HepG2 (cell line): ENCODE results near the gene PWWP2A. TPM values are rescaled to one million over a fixed set of nuclear protein-coding genes. Genes with fewer than 3 reads are reported as not detected.

Experiments
- EED ChIP-seq: sonication (generic); formaldehyde crosslinking; IDR thresholded peaks from 2 replicates; pipeline ENCODE4 v1.5.0; 2020; ENCODE audit warnings: mild to moderate bottlenecking, missing genetic modification reagents
- HOXA7 ChIP-seq: sonication (generic); formaldehyde crosslinking; IDR thresholded peaks from 2 replicates; pipeline ENCODE4 v1.8.1; 2022; ENCODE audit warnings: mild to moderate bottlenecking, missing genetic modification reagents, moderate library complexity
- KDM2A ChIP-seq: sonication (generic); formaldehyde crosslinking; IDR thresholded peaks from 2 replicates; pipeline ENCODE4 v1.4.0; 2020; ENCODE audit warnings: low read depth, missing genetic modification reagents, borderline replicate concordance
- KDM6A ChIP-seq: IDR thresholded peaks from 2 replicates; pipeline ENCODE4 v1.6.1; 2016; ENCODE audit warnings: low read depth
- NFYB ChIP-seq: sonication (generic); formaldehyde crosslinking; IDR thresholded peaks from 2 replicates; pipeline ENCODE4 v1.4.0; 2020; ENCODE audit warnings: missing genetic modification reagents
- PLRG1 ChIP-seq: fragments of 450-650 bp; conservative IDR thresholded peaks from 2 replicates; pipeline ENCODE4 v1.6.1; 2016
- PREB ChIP-seq: sonication (generic); formaldehyde crosslinking; IDR thresholded peaks from 2 replicates; pipeline ENCODE4 v1.4.0; 2020; ENCODE audit warnings: missing genetic modification reagents
- RXRA ChIP-seq: sonication (generic); formaldehyde crosslinking; IDR thresholded peaks from 2 replicates; pipeline ENCODE4 v1.5.1; 2020; ENCODE audit warnings: missing genetic modification reagents
- ZBTB20 ChIP-seq: sonication (generic); formaldehyde crosslinking; IDR thresholded peaks from 2 replicates; pipeline ENCODE4 v1.8.1; 2023; ENCODE audit warnings: missing genetic modification reagents, low read depth, mild to moderate bottlenecking, borderline replicate concordance
- ZBTB37 ChIP-seq: sonication (generic); formaldehyde crosslinking; IDR thresholded peaks from 2 replicates; pipeline ENCODE4 v1.4.0; 2020; ENCODE audit warnings: mild to moderate bottlenecking, missing genetic modification reagents
- ZHX1 ChIP-seq: sonication (generic); formaldehyde crosslinking; IDR thresholded peaks from 2 replicates; pipeline ENCODE4 v1.8.1; 2022; ENCODE audit warnings: low read depth, mild to moderate bottlenecking, missing genetic modification reagents
- ZNF337 ChIP-seq: sonication (generic); formaldehyde crosslinking; IDR thresholded peaks from 2 replicates; pipeline ENCODE4 v1.5.1; 2020; ENCODE audit warnings: missing genetic modification reagents, low read depth, mild to moderate bottlenecking, borderline replicate concordance
- ZNF407 ChIP-seq: sonication (generic); formaldehyde crosslinking; IDR thresholded peaks from one replicate; pipeline ENCODE4 v1.5.1; 2020; ENCODE audit warnings: mild to moderate bottlenecking, missing genetic modification reagents; ENCODE audit errors: not compliant biosample characterization
- ZNF703 ChIP-seq: sonication (generic); formaldehyde crosslinking; IDR thresholded peaks from 2 replicates; pipeline ENCODE4 v1.5.1; 2020; ENCODE audit warnings: missing genetic modification reagents, mild to moderate bottlenecking, moderate library complexity, borderline replicate concordance
- ZNF772 ChIP-seq: sonication (generic); formaldehyde crosslinking; IDR thresholded peaks from 2 replicates; pipeline ENCODE4 v1.5.0; 2020; ENCODE audit warnings: mild to moderate bottlenecking, missing genetic modification reagents
- polyA plus RNA-seq, 8 experiments: library from polyadenylated mRNA; depleted of rRNA in 3 of 8; stranded (reverse) in 7 of 8; unstranded in 1 of 8; fragments of >200 nt; fragmentation: Illumina TruSeq in 4 of 8; extraction: Trizol in 4 of 8; gene quantifications; 2 replicates each; pipeline versions ENCODE4 v1.2.1 to v1.2.3, GENCODE V29; 2011 to 2016; ENCODE audit warnings: low read depth in 4 of 8, missing spikeins in 1 of 8, mixed read lengths in 1 of 8; ENCODE audit not compliant: insufficient read depth in 1 of 8
- total RNA-seq, 5 experiments: library from RNA; depleted of rRNA; stranded (reverse); fragments of >200 nt; fragmentation: Illumina TruSeq; extraction: Trizol; gene quantifications; 2 replicates each; pipeline ENCODE4 v1.2.3, GENCODE V29; 2016; ENCODE audit warnings: low read depth in 1 of 5

Gene PWWP2A
- total and polyA plus RNA-seq, 2 of the 13 experiments (the other 11 are each of a cell fraction or from before 2014, with no cell fraction given): 7.3 to 16.9 TPM

GRCh38 chr5:160119142-160119904 is at the start of gene PWWP2A (continued):
- TF ChIP-seq ZHX1 (CRISPR knock-in tag): peak; percentile 59; the same call in 1 of the 2 replicates
- no peak for TF ChIP-seq ZNF337
- peak; percentile 17; the same call in 1 of the 2 replicates for TF ChIP-seq ZBTB20 (CRISPR knock-in tag)
- TF ChIP-seq RXRA (CRISPR knock-in tag): no peak
- TF ChIP-seq KDM6A: no peak
- no peak; the same call in 1 of the 2 replicates for TF ChIP-seq ZNF703 (CRISPR knock-in tag)
- peak; percentile 44; the same call in 1 of the 2 replicates for TF ChIP-seq KDM2A (CRISPR knock-in tag)
- no peak for TF ChIP-seq ZNF407 (CRISPR knock-in tag)
- TF ChIP-seq HOXA7: no peak
- TF ChIP-seq ZNF772: no peak
- TF ChIP-seq NFYB (CRISPR knock-in tag): peak; percentile 92
- no peak for TF ChIP-seq PLRG1
- no peak for TF ChIP-seq PREB (CRISPR knock-in tag)
- TF ChIP-seq EED (CRISPR knock-in tag): peak; percentile 80; the same call in 1 of the 2 replicates
- no peak for TF ChIP-seq ZBTB37 (CRISPR knock-in tag)
